Thyroid gland (tissue), 4 donors: ENCODE measurements around the gene SEMA3A.

Source experiments
- POLR2A ChIP-seq, 2 donors: fragments of 450-650 bp; IDR thresholded peaks; one replicate each; pipeline ENCODE4 v1.6.1; 2017; ENCODE audit warnings: antibody characterized with exemption in 2 of 2, mild to moderate bottlenecking in 2 of 2, moderate library complexity in 1 of 2
- TF ChIP-seq, protein P1 (sequence below), 6 experiments: fragments of 200-600 bp in 3 of 6; fragments of 450-650 bp in 3 of 6; sonication (generic) in 3 of 6; IDR thresholded peaks; one replicate each; pipeline ENCODE4 v1.5.1; 2016 to 2019; ENCODE audit warnings: antibody characterized with exemption in 6 of 6, mild to moderate bottlenecking in 2 of 6, inconsistent platforms in 1 of 6, moderate library complexity in 1 of 6

DNA sequence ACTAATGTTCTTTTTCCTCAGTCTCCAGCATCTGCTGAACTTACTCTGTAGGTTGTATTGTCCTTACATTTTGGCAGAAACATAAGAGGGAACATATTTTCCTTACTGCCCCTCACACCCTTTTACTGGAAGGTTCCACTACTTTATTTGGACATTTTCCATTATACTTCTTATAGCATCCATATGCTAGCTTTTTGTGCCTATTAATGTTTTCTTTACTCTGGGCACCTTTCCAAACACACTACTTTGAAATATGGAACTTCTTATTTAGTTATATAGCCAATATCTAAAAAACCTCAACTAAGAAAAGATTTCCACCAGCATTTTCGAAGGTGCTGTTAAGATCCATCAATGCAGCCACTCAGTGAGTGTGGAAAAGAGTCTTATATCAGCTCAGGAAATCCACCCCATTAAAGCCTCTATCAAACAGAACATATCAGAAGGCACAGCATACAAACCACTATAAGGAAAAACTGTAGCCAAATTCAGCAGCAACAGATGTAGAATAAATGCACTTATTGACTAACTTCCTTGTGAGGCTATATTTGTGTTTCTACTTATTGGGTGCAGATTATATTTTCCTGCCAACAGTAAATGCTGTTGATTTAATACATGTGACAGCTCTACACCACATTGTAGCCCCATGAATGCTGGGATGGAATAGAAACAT, 273.2 kb downstream of the SEMA3A start:
- no peak for TF ChIP-seq POLR2A (IDR thresholded peaks at IDR 0.05)
- TF ChIP-seq, protein P1, sequence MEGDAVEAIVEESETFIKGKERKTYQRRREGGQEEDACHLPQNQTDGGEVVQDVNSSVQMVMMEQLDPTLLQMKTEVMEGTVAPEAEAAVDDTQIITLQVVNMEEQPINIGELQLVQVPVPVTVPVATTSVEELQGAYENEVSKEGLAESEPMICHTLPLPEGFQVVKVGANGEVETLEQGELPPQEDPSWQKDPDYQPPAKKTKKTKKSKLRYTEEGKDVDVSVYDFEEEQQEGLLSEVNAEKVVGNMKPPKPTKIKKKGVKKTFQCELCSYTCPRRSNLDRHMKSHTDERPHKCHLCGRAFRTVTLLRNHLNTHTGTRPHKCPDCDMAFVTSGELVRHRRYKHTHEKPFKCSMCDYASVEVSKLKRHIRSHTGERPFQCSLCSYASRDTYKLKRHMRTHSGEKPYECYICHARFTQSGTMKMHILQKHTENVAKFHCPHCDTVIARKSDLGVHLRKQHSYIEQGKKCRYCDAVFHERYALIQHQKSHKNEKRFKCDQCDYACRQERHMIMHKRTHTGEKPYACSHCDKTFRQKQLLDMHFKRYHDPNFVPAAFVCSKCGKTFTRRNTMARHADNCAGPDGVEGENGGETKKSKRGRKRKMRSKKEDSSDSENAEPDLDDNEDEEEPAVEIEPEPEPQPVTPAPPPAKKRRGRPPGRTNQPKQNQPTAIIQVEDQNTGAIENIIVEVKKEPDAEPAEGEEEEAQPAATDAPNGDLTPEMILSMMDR (IDR thresholded peaks at IDR 0.05): no peak
